Astrocyte of the spinal cord (primary cell): Measurements from ENCODE around the gene NCOA6.

Source experiments
- DNase-seq: peaks from one replicate; pipeline ENCODE4 v3.0.0; 2011; ENCODE audit warnings: low read depth, low spot score
- H3K4me3 ChIP-seq: 2 replicates; pipeline ENCODE4 v1.5.1; 2011; ENCODE audit warnings: low read depth, mild to moderate bottlenecking, low read length, moderate library complexity
- in situ Hi-C: cut with HindIII; loops from 2 replicates; pipeline ENCODE4 v1.10.0; 2017; ENCODE audit warnings: low sequenced_read_pairs
- TF ChIP-seq, protein P1 (sequence below): IDR thresholded peaks from 2 replicates; pipeline ENCODE4 v1.5.1; 2012; ENCODE audit warnings: low read depth, mild to moderate bottlenecking, low read length, inconsistent platforms

Gene NCOA6

DNA sequence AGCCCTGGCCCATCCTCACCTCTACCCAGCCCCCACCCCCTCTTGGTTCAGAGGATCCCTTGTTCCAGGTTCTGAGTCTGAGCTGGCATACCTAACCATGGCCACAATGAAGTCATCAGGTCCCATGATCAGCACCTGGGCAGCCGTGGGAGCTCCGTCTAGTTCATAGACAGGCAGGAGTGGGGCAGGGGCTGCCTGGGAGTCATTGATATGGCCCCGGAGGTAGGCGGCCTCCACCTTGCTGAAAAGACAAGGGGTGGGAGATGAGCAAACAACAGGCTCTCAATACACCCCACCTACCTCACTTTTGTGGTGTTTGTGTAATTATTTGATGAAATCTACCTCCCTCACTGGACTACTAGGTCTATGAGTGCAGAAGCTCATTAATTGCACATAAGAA, 26.8 kb upstream of the NCOA6 start:
- TF ChIP-seq, protein P1, sequence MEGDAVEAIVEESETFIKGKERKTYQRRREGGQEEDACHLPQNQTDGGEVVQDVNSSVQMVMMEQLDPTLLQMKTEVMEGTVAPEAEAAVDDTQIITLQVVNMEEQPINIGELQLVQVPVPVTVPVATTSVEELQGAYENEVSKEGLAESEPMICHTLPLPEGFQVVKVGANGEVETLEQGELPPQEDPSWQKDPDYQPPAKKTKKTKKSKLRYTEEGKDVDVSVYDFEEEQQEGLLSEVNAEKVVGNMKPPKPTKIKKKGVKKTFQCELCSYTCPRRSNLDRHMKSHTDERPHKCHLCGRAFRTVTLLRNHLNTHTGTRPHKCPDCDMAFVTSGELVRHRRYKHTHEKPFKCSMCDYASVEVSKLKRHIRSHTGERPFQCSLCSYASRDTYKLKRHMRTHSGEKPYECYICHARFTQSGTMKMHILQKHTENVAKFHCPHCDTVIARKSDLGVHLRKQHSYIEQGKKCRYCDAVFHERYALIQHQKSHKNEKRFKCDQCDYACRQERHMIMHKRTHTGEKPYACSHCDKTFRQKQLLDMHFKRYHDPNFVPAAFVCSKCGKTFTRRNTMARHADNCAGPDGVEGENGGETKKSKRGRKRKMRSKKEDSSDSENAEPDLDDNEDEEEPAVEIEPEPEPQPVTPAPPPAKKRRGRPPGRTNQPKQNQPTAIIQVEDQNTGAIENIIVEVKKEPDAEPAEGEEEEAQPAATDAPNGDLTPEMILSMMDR, result no peak
- no peak overlapping the region for H3K4me3 ChIP-seq
- in situ Hi-C loops, result no loop called here
- no peak for DNase-seq

DNA sequence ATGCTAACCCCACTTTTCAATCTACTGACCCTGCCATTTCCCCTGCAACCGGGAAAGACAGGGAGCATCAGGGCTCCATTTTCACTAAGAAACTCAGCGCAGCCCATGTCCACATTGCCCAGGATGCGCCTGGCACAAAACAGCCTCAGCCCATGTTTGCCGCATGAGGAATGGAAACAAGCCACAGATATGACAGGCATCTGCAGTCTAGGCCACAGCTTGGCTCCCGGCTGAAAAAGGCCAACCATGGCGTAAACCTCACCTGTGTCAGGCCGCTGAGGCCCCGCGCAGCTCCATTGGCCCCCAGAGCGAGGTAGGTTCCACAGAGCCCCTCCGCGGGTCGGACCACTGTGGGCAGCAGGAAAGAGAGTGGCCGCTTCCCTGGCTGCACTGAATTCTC, 25.5 kb upstream of the NCOA6 start:
- TF ChIP-seq, protein P1, result no peak
- DNase-seq, result no peak
- no peak overlapping the region for H3K4me3 ChIP-seq
- in situ Hi-C loops, result no loop called here

DNA sequence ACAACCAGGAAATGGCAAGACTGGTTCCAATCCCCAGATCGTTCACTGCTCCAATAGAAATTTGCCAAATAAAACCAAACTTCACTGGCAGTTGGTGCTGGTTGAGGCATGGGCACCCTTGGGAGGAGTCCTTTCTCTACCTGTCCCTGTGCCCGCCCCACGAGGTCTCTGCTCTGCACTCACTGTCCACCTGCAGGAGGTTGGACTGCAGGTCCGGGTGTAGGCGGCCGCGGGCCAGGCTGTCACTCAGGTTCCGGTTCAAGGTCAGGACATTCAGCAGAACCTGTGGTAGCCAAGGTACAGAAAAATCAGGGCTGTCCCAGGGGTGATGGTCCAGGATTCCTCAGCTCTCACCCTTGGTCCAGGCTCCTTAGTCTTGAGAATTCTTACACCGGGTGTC, 24.3 kb upstream of the NCOA6 start:
- TF ChIP-seq, protein P1, result no peak
- no peak for DNase-seq
- no peak overlapping the region for H3K4me3 ChIP-seq
- in situ Hi-C loops, result no loop called here

DNA sequence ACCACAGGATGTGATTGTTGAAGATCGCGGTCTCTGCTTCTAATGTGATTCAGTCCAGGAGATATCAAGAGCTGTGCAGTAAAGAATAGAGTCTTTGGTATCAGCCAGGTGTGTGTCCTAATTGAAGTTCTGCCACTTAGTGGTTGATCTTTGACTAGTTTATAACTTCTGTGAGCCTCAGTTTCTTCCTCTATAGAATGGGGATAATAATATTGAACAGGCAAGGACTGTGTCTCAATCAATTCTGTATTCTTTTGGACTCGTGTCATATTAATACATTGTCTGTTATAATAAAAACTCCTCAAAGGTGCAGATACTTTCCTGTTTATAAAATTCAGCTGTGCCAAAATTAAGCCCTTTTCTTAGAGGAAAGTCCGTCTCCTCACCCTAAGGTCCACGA, 23.1 kb upstream of the NCOA6 start:
- in situ Hi-C loops, result no loop called here
- no peak overlapping the region for H3K4me3 ChIP-seq
- DNase-seq, result no peak
- TF ChIP-seq, protein P1, result no peak

DNA sequence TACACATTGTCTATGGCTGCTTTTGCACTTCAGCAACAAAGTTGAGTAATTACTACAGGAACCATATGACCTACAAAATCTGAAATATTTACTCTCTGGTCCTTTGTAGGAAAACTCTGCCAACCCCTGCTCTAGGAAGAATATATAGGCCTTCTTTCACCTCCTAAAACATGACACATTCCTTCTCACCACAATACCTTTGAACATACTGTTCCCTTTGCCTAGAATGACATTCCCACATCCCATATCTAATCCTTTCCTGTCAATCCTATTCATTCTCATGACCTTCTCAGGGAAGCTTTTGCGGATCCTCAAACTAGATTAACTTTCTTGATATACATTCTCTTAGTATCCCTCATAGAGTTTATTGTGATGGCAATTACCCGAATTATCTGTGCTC, 18.0 kb upstream of the NCOA6 start:
- TF ChIP-seq, protein P1, result no peak
- no peak for DNase-seq
- H3K4me3 ChIP-seq, result no peak overlapping the region
- in situ Hi-C loops, result no loop called here

DNA sequence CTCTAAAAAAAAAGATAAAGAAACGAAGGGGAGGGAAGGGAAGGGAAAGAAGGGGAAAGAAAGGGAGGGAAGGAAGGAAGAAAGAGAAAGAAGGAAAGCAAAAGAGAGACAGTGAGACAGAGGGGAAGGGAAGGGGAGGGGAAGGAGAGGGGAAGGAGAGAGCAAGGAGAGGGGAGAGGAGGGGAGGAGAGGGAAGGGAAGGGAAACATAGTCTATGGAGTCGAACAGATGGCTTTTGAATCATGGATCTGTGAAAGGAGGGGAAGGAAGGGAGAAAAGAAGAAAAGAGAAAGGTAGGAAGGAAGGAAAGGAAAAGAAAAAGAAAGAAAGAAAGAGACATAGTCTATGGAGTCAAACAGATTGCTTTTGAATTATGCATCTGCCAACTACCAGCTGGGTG, 16.7 kb upstream of the NCOA6 start:
- in situ Hi-C loops, result no loop called here
- no peak for DNase-seq
- TF ChIP-seq, protein P1, result no peak
- no peak overlapping the region for H3K4me3 ChIP-seq

DNA sequence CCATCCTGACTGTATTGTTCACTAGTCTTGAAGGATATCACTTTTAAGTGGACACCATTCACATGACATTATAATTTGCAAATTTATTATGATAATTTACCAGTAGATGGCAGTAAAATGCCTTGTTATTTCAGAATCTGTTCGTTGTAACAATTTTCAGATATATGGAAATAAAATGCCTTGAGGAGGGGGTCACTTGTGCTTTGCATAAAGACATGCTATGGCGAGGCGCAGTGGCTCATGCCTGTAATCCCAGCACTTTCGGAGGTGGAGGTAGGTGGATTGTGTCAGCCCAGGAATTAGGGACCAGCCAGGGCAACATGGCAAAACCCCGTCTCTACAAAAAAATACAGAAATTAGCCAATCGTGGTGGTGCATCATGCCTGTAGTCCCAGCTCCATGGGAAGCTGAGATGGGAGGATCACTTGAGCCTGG, 9.0 kb upstream of the NCOA6 start:
- peak; percentile 51 for DNase-seq
- H3K4me3 ChIP-seq, result no peak overlapping the region
- TF ChIP-seq, protein P1, result no peak
- in situ Hi-C loops, result no loop called here
